OCI-LY1 (cell line): ENCODE measurements around the gene GOLGA2.
"Not testable (repeated sequence)": the region's sequence is repeated elsewhere in the genome, so short reads cannot be mapped to it uniquely, and the experiment has no call there.

Source experiments
- H2AFZ ChIP-seq: fragments of 200-600 bp; sonication (generic), shearing (Covaris generic); 2 replicates; pipeline ENCODE4 v1.6.0; 2014; ENCODE audit warnings: antibody characterized with exemption, mild to moderate bottlenecking, low read length
- H3F3A ChIP-seq: fragments of 200-600 bp; sonication (generic), shearing (Covaris generic); 2 replicates; pipeline ENCODE4 v1.6.0; 2014; ENCODE audit warnings: mild to moderate bottlenecking, antibody characterized with exemption, low read length, moderate library complexity; ENCODE audit not compliant: insufficient read depth
- H3K27ac ChIP-seq: fragments of 200-600 bp; sonication (generic); 2 replicates; pipeline ENCODE4 v1.5.1; 2014; ENCODE audit warnings: low read length, mixed run types, mild to moderate bottlenecking, low read depth; ENCODE audit not compliant: poor library complexity, severe bottlenecking
- H3K27me3 ChIP-seq: fragments of 200-600 bp; sonication (generic); 2 replicates; pipeline ENCODE4 v1.6.0; 2014; ENCODE audit warnings: antibody characterized with exemption, mild to moderate bottlenecking, low read length, moderate library complexity; ENCODE audit not compliant: insufficient read depth
- H3K36me3 ChIP-seq: fragments of 200-600 bp; sonication (generic); 2 replicates; pipeline ENCODE4 v1.6.1; 2014; ENCODE audit warnings: mild to moderate bottlenecking, antibody characterized with exemption, low read length, moderate library complexity, mixed read lengths; ENCODE audit not compliant: insufficient read depth
- H3K4me1 ChIP-seq: fragments of 200-600 bp; sonication (generic); 2 replicates; pipeline ENCODE4 v1.5.1; 2014; ENCODE audit warnings: mild to moderate bottlenecking, low read length, moderate library complexity; ENCODE audit not compliant: insufficient read depth, severe bottlenecking
- H3K4me2 ChIP-seq: fragments of 200-600 bp; sonication (generic), shearing (Covaris generic); 2 replicates; pipeline ENCODE4 v1.6.1; 2014; ENCODE audit warnings: low read length
- H3K4me3 ChIP-seq: fragments of 200-600 bp; sonication (generic); 2 replicates; pipeline ENCODE4 v1.5.1; 2014; ENCODE audit warnings: low read length, low read depth, mild to moderate bottlenecking, mixed read lengths; ENCODE audit not compliant: poor library complexity, severe bottlenecking
- H3K79me2 ChIP-seq: fragments of 200-600 bp; shearing (Covaris generic); 2 replicates; pipeline ENCODE4 v1.6.1; 2016; ENCODE audit warnings: mixed run types, low read length, mixed read lengths; ENCODE audit not compliant: insufficient read depth
- H3K9ac ChIP-seq: fragments of 200-600 bp; sonication (generic), shearing (Covaris generic); 2 replicates; pipeline ENCODE4 v1.6.1; 2014; ENCODE audit warnings: mild to moderate bottlenecking, low read length, mixed read lengths
- H3K9me2 ChIP-seq: fragments of 200-600 bp; sonication (generic), shearing (Covaris generic); 2 replicates; pipeline ENCODE4 v1.6.1; 2014; ENCODE audit warnings: low read depth, mild to moderate bottlenecking, low read length, mixed read lengths
- H3K9me3 ChIP-seq: fragments of 200-600 bp; shearing (Covaris generic); 2 replicates; pipeline ENCODE4 v1.6.1; 2014; ENCODE audit warnings: low read length, mixed read lengths
- H4K20me1 ChIP-seq: fragments of 200-600 bp; sonication (generic), shearing (Covaris generic); 2 replicates; pipeline ENCODE4 v1.6.0; 2016; ENCODE audit warnings: mild to moderate bottlenecking, low read length; ENCODE audit not compliant: insufficient read depth
- EZH2 ChIP-seq: fragments of 200-600 bp; sonication (generic), shearing (Covaris generic); IDR thresholded peaks from 2 replicates; pipeline ENCODE4 v1.8.0; 2017; ENCODE audit warnings: borderline replicate concordance, mixed run types, mild to moderate bottlenecking, antibody characterized with exemption, low read length, moderate library complexity, mixed read lengths
- TF ChIP-seq, protein P1 (sequence below): fragments of 200-600 bp; sonication (generic), shearing (Covaris generic); IDR thresholded peaks from 2 replicates; pipeline ENCODE4 v1.5.1; 2017; ENCODE audit warnings: mild to moderate bottlenecking, antibody characterized with exemption, low read length, moderate library complexity, mixed read lengths

GOLGA2 gene

DNA sequence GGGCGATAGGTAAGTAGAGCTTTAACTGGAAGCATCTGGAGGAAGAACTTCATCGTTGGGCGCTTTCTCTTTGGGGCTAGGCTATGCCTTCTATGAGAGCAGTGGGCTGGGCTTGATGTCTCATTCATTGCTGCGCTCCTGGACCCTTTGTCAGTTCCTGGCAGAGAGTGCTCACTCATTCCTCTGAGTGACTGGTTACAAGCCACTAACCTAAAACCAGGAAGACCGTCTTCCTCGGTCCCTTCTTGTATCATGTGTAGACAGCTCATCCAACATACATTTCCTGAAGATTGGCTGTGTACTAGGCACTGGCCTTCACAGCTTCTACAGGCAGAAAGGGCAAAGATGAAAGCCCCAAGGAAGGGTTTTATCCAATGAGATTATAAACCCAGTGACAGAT, 6.7 kb upstream of the GOLGA2 start:
- Histone ChIP-seq H2AFZ (no peak overlapping the region), H3K36me3 (peaks cover 7% of the 10 kb centered on the region; the same call in 1 of the 2 replicates), H3K79me2 (no peaks in the 10 kb centered on the region), H3K27me3 (no peaks in the 10 kb centered on the region), H4K20me1 (no peaks in the 10 kb centered on the region), H3K9me2 (no peaks in the 10 kb centered on the region), H3K4me2 (no peak overlapping the region), H3K27ac (no peak overlapping the region), H3K4me3 (no peak overlapping the region), H3K9me3 (no peaks in the 10 kb centered on the region), H3F3A (no peaks in the 10 kb centered on the region), H3K4me1 (peaks cover 2% of the 10 kb centered on the region), H3K9ac (no peak overlapping the region)
- no peak for TF ChIP-seq EZH2
- TF ChIP-seq, protein P1, sequence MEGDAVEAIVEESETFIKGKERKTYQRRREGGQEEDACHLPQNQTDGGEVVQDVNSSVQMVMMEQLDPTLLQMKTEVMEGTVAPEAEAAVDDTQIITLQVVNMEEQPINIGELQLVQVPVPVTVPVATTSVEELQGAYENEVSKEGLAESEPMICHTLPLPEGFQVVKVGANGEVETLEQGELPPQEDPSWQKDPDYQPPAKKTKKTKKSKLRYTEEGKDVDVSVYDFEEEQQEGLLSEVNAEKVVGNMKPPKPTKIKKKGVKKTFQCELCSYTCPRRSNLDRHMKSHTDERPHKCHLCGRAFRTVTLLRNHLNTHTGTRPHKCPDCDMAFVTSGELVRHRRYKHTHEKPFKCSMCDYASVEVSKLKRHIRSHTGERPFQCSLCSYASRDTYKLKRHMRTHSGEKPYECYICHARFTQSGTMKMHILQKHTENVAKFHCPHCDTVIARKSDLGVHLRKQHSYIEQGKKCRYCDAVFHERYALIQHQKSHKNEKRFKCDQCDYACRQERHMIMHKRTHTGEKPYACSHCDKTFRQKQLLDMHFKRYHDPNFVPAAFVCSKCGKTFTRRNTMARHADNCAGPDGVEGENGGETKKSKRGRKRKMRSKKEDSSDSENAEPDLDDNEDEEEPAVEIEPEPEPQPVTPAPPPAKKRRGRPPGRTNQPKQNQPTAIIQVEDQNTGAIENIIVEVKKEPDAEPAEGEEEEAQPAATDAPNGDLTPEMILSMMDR = no peak

DNA sequence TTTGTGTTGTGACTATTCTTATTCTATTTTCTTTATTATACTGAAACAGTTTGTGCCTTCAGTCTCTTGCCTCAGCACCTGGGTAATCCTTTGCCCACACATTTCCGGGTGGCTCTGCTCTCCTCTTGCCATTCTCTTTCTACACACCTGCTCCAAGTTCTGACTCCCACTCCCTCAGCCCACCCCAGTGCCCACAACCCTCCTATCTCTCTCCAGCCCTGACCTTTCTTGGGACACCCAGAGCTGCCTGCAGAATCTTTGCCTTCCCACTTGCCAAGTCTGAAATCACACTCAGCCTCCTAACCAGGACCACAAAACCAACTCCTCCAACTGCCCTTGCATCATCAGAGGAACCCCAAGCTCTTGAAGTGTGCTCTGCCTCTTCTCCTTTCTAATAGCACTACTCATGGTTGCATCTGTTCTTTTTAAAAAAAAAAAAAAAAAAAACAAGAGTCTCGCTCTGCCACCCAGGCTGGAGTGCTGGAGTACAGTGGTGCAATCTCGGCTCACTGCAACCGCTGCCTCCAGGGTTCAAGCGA, 4.3 kb upstream of the GOLGA2 start:
- H4K20me1 ChIP-seq = no peaks in the 10 kb centered on the region
- no peaks in the 10 kb centered on the region for H3K9me3 ChIP-seq
- TF ChIP-seq, protein P1 = no peak
- TF ChIP-seq EZH2 = no peak
- H3K27ac ChIP-seq = no peak overlapping the region
- H3K36me3 ChIP-seq = no peaks in the 10 kb centered on the region
- no peak overlapping the region for H3K4me2 ChIP-seq
- H3K9me2 ChIP-seq = no peaks in the 10 kb centered on the region
- no peak overlapping the region for H3K9ac ChIP-seq
- no peak overlapping the region for H2AFZ ChIP-seq
- H3K4me1 ChIP-seq = peaks cover 13% of the 10 kb centered on the region
- H3F3A ChIP-seq = no peaks in the 10 kb centered on the region
- no peak overlapping the region for H3K4me3 ChIP-seq
- no peaks in the 10 kb centered on the region for H3K27me3 ChIP-seq
- H3K79me2 ChIP-seq = no peaks in the 10 kb centered on the region

DNA sequence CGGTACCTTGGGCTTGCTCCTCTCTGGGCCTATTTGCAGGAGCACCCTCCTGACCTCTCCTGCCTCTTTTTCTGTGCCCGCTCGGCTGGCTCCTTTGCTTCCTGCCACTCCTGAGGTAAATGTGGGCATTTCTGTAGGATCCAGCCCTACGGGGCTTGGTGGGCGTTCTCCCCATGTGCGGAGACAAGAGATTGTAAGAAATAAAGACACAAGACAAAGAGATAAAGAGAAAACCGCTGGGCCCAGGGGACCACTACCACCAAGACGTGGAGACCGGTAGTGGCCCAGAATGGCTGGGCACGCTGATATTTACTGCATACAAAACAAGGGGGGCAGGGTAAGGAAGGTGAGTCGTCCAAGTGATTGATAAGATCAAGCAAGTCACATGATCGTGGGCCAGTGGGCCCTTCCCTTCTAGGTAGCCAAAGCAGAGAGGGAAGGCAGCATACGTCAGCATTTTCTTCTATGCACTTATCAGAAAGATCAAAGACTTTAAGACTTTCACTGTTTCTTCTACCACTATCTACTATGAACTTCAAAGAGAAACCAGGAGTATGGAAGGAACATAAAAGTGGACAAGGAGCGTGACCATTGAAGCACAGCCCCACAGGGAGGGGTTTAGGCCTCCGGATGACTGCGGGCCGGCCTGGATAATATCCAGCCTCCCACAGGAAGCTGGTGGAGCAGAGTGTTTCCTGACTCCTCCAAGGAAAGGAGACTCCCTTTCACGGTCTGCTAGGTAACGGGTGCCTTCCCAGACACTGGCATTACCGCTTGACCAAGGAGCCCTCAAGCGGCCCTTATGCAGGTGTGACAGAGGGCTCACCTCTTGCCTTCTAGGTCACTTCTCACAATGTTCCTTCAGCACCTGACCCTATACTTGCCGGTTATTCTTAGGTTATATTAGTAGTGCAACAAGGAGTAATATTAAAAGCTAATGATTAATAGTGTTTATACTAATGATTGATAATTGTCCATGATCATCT, 3.6 kb upstream of the GOLGA2 start:
- H3K36me3 ChIP-seq, H3K9ac ChIP-seq, H3K4me2 ChIP-seq, H2AFZ ChIP-seq, H3K4me3 ChIP-seq, H3K27me3 ChIP-seq, H3K9me2 ChIP-seq, H3K27ac ChIP-seq, H3K9me3 ChIP-seq, H4K20me1 ChIP-seq, H3K79me2 ChIP-seq, H3F3A ChIP-seq: not testable (repeated sequence)
- H3K4me1 ChIP-seq = peaks cover 21% of the 10 kb centered on the region
